ENCODE results near the gene TAF4.

- TF ChIP-seq, protein P1, sequence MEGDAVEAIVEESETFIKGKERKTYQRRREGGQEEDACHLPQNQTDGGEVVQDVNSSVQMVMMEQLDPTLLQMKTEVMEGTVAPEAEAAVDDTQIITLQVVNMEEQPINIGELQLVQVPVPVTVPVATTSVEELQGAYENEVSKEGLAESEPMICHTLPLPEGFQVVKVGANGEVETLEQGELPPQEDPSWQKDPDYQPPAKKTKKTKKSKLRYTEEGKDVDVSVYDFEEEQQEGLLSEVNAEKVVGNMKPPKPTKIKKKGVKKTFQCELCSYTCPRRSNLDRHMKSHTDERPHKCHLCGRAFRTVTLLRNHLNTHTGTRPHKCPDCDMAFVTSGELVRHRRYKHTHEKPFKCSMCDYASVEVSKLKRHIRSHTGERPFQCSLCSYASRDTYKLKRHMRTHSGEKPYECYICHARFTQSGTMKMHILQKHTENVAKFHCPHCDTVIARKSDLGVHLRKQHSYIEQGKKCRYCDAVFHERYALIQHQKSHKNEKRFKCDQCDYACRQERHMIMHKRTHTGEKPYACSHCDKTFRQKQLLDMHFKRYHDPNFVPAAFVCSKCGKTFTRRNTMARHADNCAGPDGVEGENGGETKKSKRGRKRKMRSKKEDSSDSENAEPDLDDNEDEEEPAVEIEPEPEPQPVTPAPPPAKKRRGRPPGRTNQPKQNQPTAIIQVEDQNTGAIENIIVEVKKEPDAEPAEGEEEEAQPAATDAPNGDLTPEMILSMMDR (IDR thresholded peaks at IDR 0.05) = no peak
- TF ChIP-seq POLR2AphosphoS5 (IDR thresholded peaks at IDR 0.05; ENCODE audit: low read depth, low read length) = no peak
Observed at GRCh38 chr20:61949363-61949713, 116.3 kb downstream of the TAF4 start.

All from Panc1 (cell line).